C4-2B (cell line): ENCODE results near the gene ERICH6.

ENCODE experiments used
- H3K27ac ChIP-seq: fragments of 450-650 bp; 2 replicates; pipeline ENCODE4 v1.5.1; 2017
- CTCF ChIP-seq: fragments of 450-650 bp; conservative IDR thresholded peaks from 2 replicates; pipeline ENCODE4 v1.5.1; 2017; ENCODE audit warnings: mild to moderate bottlenecking
- ZFX ChIP-seq: fragments of 450-650 bp; IDR thresholded peaks from 2 replicates; pipeline ENCODE4 v1.6.1; 2017

ERICH6 gene

GRCh38 chr3:150703756-150704344 lies at the start of gene ERICH6:
ERICH6 (minus strand) TSS chr3:150703920; CDS start chr3:150703898, 22 bp downstream.
- H3K27ac ChIP-seq, result peak within 1 kb of the TSS; percentile 65
- TF ChIP-seq CTCF (no peak; the same call in 1 of the 2 replicates), ZFX (no peak)

- no peak for TF ChIP-seq CTCF
- TF ChIP-seq ZFX, result no peak
- H3K27ac ChIP-seq, result no peak overlapping the region
These were observed 48.1 kb upstream of the ERICH6 start for GRCh38 chr3:150751781-150752263.

GRCh38 chr3:150749255-150749654 lies 45.5 kb upstream of the ERICH6 start:
- H3K27ac ChIP-seq, result no peak overlapping the region
- no peak for TF ChIP-seq ZFX
- TF ChIP-seq CTCF, result no peak

- no peak overlapping the region for H3K27ac ChIP-seq
- no peak for TF ChIP-seq CTCF
- TF ChIP-seq ZFX, result no peak
These were observed 44.9 kb upstream of the ERICH6 start for GRCh38 chr3:150748684-150749047.

- H3K27ac ChIP-seq, result peak overlapping the region; percentile 8; the same call in 1 of the 2 replicates
- TF ChIP-seq ZFX (no peak), CTCF (no peak)
These were observed 44.4 kb upstream of the ERICH6 start for GRCh38 chr3:150747886-150748683.

- peak overlapping the region; percentile 8; the same call in 1 of the 2 replicates for H3K27ac ChIP-seq
- TF ChIP-seq ZFX (no peak), CTCF (no peak)
These were observed 43.3 kb upstream of the ERICH6 start for GRCh38 chr3:150746791-150747590.

- TF ChIP-seq CTCF (no peak), ZFX (no peak)
- peak overlapping the region; percentile 26; the same call in 1 of the 2 replicates for H3K27ac ChIP-seq
These were observed 42.1 kb upstream of the ERICH6 start for GRCh38 chr3:150745832-150746231.
